Activated CD4-positive, alpha-beta T cell treated with anti-CD3 and anti-CD28 coated beads, Interleukin-2, amount 10 ng/mL, durations not matched to agents 24 days and 14 days (primary cell): ENCODE data around the gene COPS9. TPM values are rescaled to one million over a fixed set of nuclear protein-coding genes. Genes with fewer than 3 reads are reported as not detected.

ENCODE experiments used
- DNase-seq: peaks from one replicate; pipeline ENCODE4 v3.0.0; 2022
- H3K27ac Mint-ChIP-seq: one replicate; pipeline ENCODE4 v1.8.0; 2022; ENCODE audit warnings: mild to moderate bottlenecking, mixed read lengths
- H3K27me3 Mint-ChIP-seq: one replicate; pipeline ENCODE4 v1.8.0; 2022; ENCODE audit warnings: mixed read lengths
- H3K36me3 Mint-ChIP-seq: one replicate; pipeline ENCODE4 v1.8.0; 2022; ENCODE audit warnings: low read depth, mild to moderate bottlenecking, mixed read lengths
- H3K4me1 Mint-ChIP-seq: one replicate; pipeline ENCODE4 v1.8.0; 2021; ENCODE audit warnings: mixed read lengths
- H3K4me3 Mint-ChIP-seq: one replicate; pipeline ENCODE4 v1.8.0; 2022; ENCODE audit warnings: mild to moderate bottlenecking, moderate library complexity, mixed read lengths
- H3K9me3 Mint-ChIP-seq: one replicate; pipeline ENCODE4 v1.8.0; 2021; ENCODE audit warnings: mixed read lengths
- intact Hi-C: fragments of 100-400 bp; cut with micrococcal nuclease; formaldehyde crosslinking; loops from one replicate; pipeline ENCODE4 v1.15.1; 2023
- total RNA-seq: library from RNA; stranded (reverse); gene quantifications from 2 replicates; pipeline ENCODE4 v1.2.3, GENCODE V29; 2022

The COPS9 gene
- total RNA-seq, 1 donor from 2014 or later = 135 TPM

GRCh38 chr2:240147911-240148587 lies 11.9 kb upstream of the COPS9 start:
- Mint-ChIP-seq H3K4me3 (no peak overlapping the region), H3K9me3 (peaks cover 7% of the 10 kb centered on the region), H3K27ac (no peak overlapping the region), H3K27me3 (peaks cover 2% of the 10 kb centered on the region), H3K4me1 (peaks cover 2% of the 10 kb centered on the region), H3K36me3 (no peaks in the 10 kb centered on the region)
- intact Hi-C loops = loop anchor here (10.0 kb wide), 1 partner anchor 1113 kb away; no protein-coding TSS in a partner anchor
- no peak for DNase-seq

- no peak overlapping the region for H3K4me3 Mint-ChIP-seq
- intact Hi-C loops = loop anchor here (10.0 kb wide), 1 partner anchor 1113 kb away; no protein-coding TSS in a partner anchor
- peaks cover 7% of the 10 kb centered on the region for H3K9me3 Mint-ChIP-seq
- DNase-seq = no peak
- H3K4me1 Mint-ChIP-seq = peaks cover 2% of the 10 kb centered on the region
- H3K36me3 Mint-ChIP-seq = no peaks in the 10 kb centered on the region
- H3K27me3 Mint-ChIP-seq = peaks cover 2% of the 10 kb centered on the region
- no peak overlapping the region for H3K27ac Mint-ChIP-seq
Measured at GRCh38 chr2:240147382-240147781, 11.3 kb upstream of the COPS9 start.

- intact Hi-C loops = loop anchor here (10.0 kb wide), 1 partner anchor 1112 kb away; no protein-coding TSS in a partner anchor
- H3K4me1 Mint-ChIP-seq = peaks cover 2% of the 10 kb centered on the region
Measured at GRCh38 chr2:240146627-240147278, 10.6 kb upstream of the COPS9 start.

GRCh38 chr2:240146141-240146561 lies 10.0 kb upstream of the COPS9 start:
- Mint-ChIP-seq H3K27ac (no peak overlapping the region), H3K4me1 (peaks cover 2% of the 10 kb centered on the region), H3K27me3 (no peaks in the 10 kb centered on the region), H3K9me3 (peaks cover 7% of the 10 kb centered on the region), H3K36me3 (no peaks in the 10 kb centered on the region), H3K4me3 (no peak overlapping the region)
- no peak for DNase-seq
- intact Hi-C loops = loop anchor here (10.0 kb wide), 1 partner anchor 1111 kb away; no protein-coding TSS in a partner anchor

More at GRCh38 chr2:240146627-240147278, 10.6 kb upstream of the COPS9 start:
- Mint-ChIP-seq H3K27me3 (peaks cover 2% of the 10 kb centered on the region), H3K4me3 (no peak overlapping the region), H3K9me3 (peaks cover 7% of the 10 kb centered on the region), H3K36me3 (no peaks in the 10 kb centered on the region), H3K27ac (no peak overlapping the region)
- DNase-seq = no peak

- Mint-ChIP-seq H3K9me3 (peaks cover 7% of the 10 kb centered on the region), H3K27ac (no peak overlapping the region), H3K36me3 (no peaks in the 10 kb centered on the region), H3K27me3 (no peaks in the 10 kb centered on the region), H3K4me1 (peaks cover 2% of the 10 kb centered on the region), H3K4me3 (no peak overlapping the region)
- intact Hi-C loops = loop anchor here (10.0 kb wide), 1 partner anchor 1111 kb away; no protein-coding TSS in a partner anchor
- no peak for DNase-seq
Measured at GRCh38 chr2:240145461-240145860, 9.4 kb upstream of the COPS9 start.

- Mint-ChIP-seq H3K27me3 (no peaks in the 10 kb centered on the region), H3K9me3 (peaks cover 7% of the 10 kb centered on the region), H3K4me1 (no peaks in the 10 kb centered on the region), H3K4me3 (no peak overlapping the region), H3K27ac (no peak overlapping the region), H3K36me3 (no peaks in the 10 kb centered on the region)
- DNase-seq = no peak
- intact Hi-C loops = loop anchor here (1.0 to 10.0 kb wide), 2 partner anchors 83 to 1110 kb away; no protein-coding TSS in a partner anchor
Measured at GRCh38 chr2:240144649-240145261, 8.7 kb upstream of the COPS9 start.

GRCh38 chr2:240143801-240144648 lies 7.9 kb upstream of the COPS9 start:
- Mint-ChIP-seq H3K4me1 (no peaks in the 10 kb centered on the region), H3K9me3 (peaks cover 7% of the 10 kb centered on the region), H3K27ac (no peak overlapping the region), H3K36me3 (no peaks in the 10 kb centered on the region), H3K27me3 (no peaks in the 10 kb centered on the region), H3K4me3 (no peak overlapping the region)
- intact Hi-C loops = loop anchor here (1.0 to 10.0 kb wide), 2 partner anchors 83 to 1109 kb away; no protein-coding TSS in a partner anchor
- peak; percentile 94 for DNase-seq

- Mint-ChIP-seq H3K4me1 (no peaks in the 10 kb centered on the region), H3K27me3 (no peaks in the 10 kb centered on the region), H3K9me3 (peaks cover 7% of the 10 kb centered on the region), H3K27ac (no peak overlapping the region), H3K36me3 (no peaks in the 10 kb centered on the region), H3K4me3 (no peak overlapping the region)
- DNase-seq = no peak
- intact Hi-C loops = loop anchor here (10.0 kb wide), 1 partner anchor 1108 kb away; no protein-coding TSS in a partner anchor
Measured at GRCh38 chr2:240143276-240143675, 7.2 kb upstream of the COPS9 start.

GRCh38 chr2:240142859-240143258 lies 6.8 kb upstream of the COPS9 start:
- peaks cover 7% of the 10 kb centered on the region for H3K9me3 Mint-ChIP-seq
- no peak overlapping the region for H3K27ac Mint-ChIP-seq
- no peak for DNase-seq
- H3K4me3 Mint-ChIP-seq = no peak overlapping the region
- intact Hi-C loops = loop anchor here (10.0 kb wide), 1 partner anchor 1108 kb away; no protein-coding TSS in a partner anchor
- H3K27me3 Mint-ChIP-seq = no peaks in the 10 kb centered on the region
- no peaks in the 10 kb centered on the region for H3K36me3 Mint-ChIP-seq
- no peaks in the 10 kb centered on the region for H3K4me1 Mint-ChIP-seq

- peaks cover 5% of the 10 kb centered on the region for H3K9me3 Mint-ChIP-seq
- no peaks in the 10 kb centered on the region for H3K4me1 Mint-ChIP-seq
- H3K4me3 Mint-ChIP-seq = no peak overlapping the region
- intact Hi-C loops = loop anchor here (10.0 kb wide), 1 partner anchor 1108 kb away; no protein-coding TSS in a partner anchor
- no peak overlapping the region for H3K27ac Mint-ChIP-seq
- no peak for DNase-seq
- H3K36me3 Mint-ChIP-seq = no peaks in the 10 kb centered on the region
- H3K27me3 Mint-ChIP-seq = no peaks in the 10 kb centered on the region
Measured at GRCh38 chr2:240142256-240142775, 6.2 kb upstream of the COPS9 start.

- DNase-seq = no peak
- no peaks in the 10 kb centered on the region for H3K27me3 Mint-ChIP-seq
- H3K36me3 Mint-ChIP-seq = no peaks in the 10 kb centered on the region
- no peak overlapping the region for H3K4me3 Mint-ChIP-seq
- no peaks in the 10 kb centered on the region for H3K9me3 Mint-ChIP-seq
- peaks cover 4% of the 10 kb centered on the region for H3K4me1 Mint-ChIP-seq
- intact Hi-C loops = loop anchor here (10.0 kb wide), 1 partner anchor 1107 kb away; no protein-coding TSS in a partner anchor
- H3K27ac Mint-ChIP-seq = no peak overlapping the region
Measured at GRCh38 chr2:240141736-240142135, 5.6 kb upstream of the COPS9 start.

- DNase-seq = no peak
- Mint-ChIP-seq H3K36me3 (no peaks in the 10 kb centered on the region), H3K4me1 (peaks cover 7% of the 10 kb centered on the region), H3K27me3 (no peaks in the 10 kb centered on the region), H3K27ac (no peak overlapping the region), H3K4me3 (no peak overlapping the region), H3K9me3 (no peaks in the 10 kb centered on the region)
- intact Hi-C loops = loop anchor here (10.0 kb wide), 1 partner anchor 1106 kb away; no protein-coding TSS in a partner anchor
Measured at GRCh38 chr2:240140920-240141319, 4.8 kb upstream of the COPS9 start.

GRCh38 chr2:240140511-240140910 lies 4.4 kb upstream of the COPS9 start, which contains the start of gene OTOS:
TSS of gene OTOS (minus strand) at chr2:240140658. CDS start at chr2:240140326, 332 bp downstream.
- no peak for DNase-seq
- H3K27ac Mint-ChIP-seq = no peak within 1 kb of the TSS
- H3K36me3 Mint-ChIP-seq = peaks cover 2% of the 10 kb centered on the region
- H3K27me3 Mint-ChIP-seq = no peaks in the 10 kb centered on the region
- intact Hi-C loops = loop anchor here (10.0 kb wide), 1 partner anchor 1106 kb away; no protein-coding TSS in a partner anchor
- no peaks in the 10 kb centered on the region for H3K9me3 Mint-ChIP-seq
- no peak within 1 kb of the TSS for H3K4me3 Mint-ChIP-seq
- peaks cover 8% of the 10 kb centered on the region for H3K4me1 Mint-ChIP-seq
